Stimulated activated CD4-positive, alpha-beta T cell treated with anti-CD3 and anti-CD28 coated beads, Interleukin-2, amount 100 ng/mL, for 48 hours (primary cell): ENCODE results near the gene TMEM63C.
A peak's percentile ranks its signal among the peaks of the same experiment; 100 is the strongest.

Source experiments
- DNase-seq, 2 donors: peaks; one replicate each; pipeline ENCODE4 v3.0.0-alpha.2; 2020

TMEM63C gene

DNA sequence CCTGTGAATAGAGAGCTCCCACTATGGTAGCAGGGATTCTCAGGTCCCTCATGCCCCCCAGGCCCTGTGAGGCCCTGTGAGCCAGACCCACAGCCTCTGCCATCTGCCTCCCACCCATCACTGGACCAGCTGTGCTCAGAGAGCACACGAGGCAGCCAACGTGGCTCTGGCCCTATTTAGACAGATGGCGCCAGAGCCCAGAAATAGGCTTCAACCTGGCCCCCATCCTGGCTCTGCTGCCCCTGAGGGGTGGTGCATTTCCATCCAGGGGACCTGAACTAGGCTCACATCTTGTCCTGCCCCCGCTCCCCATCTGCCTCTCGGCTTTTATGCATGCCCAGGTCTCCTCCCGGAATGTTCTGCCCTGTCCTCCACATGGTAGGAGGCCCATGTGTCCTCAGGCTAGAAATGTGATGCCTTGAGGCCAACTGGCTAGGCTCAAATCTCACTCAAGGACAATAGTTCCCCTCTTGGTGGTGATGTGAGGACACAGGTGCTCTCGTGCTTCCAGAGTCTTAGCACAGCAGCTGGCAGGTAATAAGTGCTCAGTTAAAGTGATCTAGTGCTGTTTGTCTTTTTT is 18.9 kb downstream of the TMEM63C start:
- DNase-seq: no peak

DNA sequence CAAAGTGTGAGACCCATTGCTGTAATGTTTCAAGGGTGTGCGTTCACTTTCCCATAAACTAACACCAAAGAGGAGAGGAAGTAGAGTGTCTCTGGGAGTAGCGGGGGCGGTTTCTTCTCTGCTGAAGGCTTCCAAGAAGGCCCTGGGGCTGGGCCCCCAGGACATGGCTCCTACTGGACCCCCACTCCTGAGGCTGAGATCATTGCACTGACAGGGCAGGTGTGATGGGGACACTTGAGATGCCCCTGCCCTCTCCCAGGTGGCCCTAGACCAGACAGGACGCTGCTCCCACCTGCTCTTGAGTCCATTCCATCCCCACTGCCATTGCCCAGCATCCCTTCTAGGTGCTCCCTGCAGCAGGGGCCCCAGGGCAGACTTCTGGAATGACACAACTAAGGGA is 20.1 kb downstream of the TMEM63C start:
- DNase-seq: no peak

DNA sequence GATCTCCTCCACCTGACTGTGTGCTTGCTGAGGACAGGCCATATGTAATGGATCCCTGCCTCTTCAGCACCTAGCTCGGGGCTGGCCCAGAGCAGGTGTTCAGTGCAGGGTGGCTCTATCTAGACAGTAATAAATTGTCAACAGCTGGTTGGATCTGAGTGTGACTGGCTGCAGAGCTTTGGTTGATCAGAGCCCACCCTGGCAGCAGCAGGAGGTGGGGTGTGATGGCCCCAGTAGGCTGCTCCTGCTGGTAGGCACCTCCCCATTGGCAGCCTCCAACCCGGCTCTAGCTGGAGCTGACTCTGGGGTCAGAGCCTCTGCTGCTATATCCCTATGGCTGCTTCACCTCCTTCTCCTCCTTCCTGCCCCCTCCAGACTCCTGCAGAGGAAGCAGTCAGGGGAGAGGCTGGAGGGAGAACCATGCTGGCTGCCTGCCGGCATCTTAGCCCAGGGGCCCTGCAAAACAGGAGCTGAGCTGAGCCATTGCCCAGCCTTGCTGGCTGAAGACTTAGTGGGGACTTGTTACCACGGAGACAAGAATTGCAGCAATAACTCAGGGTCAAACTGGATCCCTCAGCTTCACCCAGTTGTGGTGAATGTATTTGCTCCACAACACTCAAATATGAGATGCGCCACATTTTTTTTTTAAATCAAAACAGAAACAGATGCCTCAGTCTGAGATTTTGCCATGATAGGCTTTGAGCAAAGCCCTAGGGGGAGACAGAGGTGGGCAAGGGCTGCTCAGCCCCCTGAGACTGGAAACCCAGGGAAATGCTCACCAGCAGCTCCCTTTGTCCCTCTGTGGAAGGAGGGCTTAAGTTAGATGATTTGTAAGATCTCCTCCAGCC is 22.2 kb downstream of the TMEM63C start:
- no peak for DNase-seq

DNA sequence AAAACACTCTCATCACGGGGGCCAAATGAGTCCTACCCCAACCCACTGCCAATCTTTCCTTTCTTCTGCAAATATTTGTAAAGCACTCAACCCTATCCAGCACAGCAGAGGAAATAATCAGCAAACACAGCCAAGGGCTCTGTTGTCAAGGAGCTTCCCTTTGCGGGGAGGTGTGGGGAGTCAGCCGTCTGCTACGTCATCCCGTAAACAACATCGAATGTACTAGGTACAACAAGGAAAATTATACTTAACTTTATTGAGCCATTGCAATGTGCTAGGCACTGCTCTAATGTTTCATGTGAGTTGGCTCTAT is 22.8 kb downstream of the TMEM63C start:
- no peak for DNase-seq

DNA sequence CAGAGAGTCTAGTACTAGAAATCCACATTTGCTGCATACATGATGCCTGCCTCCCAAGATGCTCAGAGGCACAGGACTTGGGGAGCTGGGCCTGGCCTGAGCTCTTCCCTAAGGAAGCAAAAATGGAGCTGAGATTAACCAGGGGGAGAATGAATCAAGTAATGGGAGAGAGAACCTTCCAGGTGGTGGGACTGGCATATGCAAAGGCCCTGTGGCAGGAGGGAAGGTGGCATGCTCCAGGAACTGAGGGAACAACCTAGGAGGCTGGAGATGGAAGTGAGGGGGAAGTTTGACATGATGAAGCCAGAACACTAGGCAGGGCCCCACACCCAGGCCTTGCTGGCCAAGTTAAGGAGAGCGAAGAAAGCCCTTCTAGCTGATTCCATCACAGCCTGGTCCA is 23.3 kb downstream of the TMEM63C start:
- no peak for DNase-seq

DNA sequence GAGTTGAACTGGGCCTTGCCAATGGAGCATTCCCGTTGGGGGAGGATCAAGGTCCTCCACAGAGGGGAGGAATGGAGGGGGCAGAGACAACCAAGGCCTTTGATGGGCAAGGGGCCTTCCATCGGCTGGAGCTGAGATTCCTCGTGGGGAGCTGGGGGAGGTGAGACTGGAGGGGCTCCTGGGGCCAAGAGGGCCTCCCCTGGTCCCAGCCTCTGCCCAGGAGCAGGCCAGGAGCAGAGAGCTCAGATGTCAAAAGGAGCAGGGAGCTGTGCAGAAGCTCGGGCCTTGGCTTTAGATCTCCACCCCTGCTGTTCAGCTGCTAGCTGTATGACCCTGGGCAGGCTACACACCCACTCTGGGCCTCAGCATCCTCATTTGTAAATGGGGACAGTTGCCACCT is 24.0 kb downstream of the TMEM63C start:
- DNase-seq: no peak

DNA sequence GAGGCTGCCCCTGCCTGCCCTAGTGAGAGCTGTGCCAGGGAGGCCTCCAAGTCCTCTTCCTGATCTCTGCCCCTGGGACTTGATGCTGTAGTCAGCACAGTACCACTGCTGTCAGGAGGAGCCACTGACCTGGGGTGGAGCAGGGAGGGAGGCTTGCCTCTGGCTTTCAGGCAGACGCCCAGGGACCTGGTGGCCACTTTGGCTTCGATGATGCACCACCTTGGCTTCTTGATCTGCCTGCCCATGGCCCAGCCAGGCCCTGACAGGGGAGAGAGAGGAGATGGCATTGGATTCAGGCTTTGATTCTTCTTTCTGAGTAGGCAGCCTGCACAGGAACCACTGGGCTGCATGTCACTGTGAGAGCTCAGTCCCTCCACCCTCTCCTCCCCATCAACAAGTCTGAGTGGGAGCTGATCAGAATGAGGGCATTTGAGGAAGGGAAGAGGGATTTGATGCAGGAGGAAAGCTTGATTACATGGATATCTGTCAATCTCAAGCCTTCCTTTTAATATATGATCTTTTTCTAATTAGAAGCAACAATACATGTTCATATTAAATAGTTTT is 24.7 kb downstream of the TMEM63C start:
- DNase-seq: no peak

DNA sequence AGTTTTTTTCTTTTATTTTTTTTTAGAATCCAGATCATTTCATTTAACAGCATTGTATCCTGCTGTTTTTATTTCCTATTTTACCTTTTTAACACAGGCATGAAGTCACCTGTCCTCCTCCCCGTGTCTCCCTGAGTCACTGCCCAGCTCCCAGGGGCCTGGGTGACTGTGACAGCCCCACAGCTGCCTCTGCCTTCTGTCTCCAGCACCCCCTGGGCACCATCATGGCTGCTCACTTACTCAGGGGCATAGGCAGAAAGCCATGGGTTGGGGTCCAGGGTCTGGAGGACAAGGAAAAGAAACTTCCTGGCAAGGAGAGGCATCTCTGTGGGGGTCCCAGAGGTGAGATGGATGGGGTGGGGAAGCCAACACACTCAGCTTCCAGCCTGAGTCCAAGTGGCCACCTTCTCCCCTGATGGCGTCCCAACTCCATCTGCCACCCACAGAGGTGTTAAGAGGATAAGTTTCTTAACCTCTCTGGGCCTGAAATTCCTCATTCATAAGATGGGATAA is 25.3 kb downstream of the TMEM63C start:
- DNase-seq: no peak

DNA sequence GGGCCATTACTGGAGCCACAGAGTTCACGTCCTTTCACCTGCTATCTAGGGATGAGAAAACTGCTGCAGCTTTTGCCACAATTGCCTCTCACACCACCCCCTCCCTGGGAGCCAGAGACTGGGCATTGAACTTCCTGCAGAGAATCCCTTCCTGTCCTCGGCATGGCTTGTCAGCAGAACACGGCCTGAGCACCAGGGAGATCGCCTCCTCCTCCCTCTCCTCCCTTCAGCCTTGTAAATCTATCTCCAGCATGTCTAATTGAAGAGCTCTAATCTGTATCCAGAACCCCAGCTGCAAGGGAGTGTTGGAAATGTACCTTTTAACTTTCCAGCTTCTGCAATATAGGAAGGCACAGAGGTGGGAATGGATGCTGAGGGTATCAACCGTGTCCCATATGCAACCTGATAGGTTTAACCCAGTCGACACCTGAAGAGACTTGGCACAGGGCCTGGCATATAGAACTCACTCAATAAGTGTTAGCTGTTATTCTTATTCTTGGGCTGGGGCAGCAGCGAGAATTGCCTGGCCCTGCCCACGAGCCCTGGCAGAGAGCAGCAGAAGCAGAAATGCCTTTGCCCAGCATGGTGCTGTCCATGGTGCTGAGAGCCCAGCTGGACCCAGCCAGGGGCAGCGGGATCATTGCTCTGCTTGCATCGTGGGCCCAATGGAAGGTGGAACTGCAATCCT is 26.8 kb downstream of the TMEM63C start:
- peak; percentile 37 to 52 for DNase-seq

DNA sequence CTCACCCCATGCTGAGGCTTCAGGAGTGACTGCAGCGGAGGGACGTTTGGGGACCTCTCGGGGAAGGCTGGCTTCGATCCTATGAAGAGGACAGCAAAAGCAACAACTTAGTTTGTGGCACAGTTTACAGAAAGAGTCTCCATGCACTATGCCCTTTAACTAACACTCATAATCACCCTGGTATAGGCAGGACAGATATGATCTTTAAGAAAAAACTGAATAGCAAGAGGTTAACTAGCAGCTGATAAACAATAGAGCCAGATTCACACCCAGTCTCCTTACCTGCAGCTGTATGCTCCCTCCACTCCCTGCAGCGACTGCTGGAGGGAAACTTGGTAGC is 27.4 kb downstream of the TMEM63C start:
- no peak for DNase-seq

DNA sequence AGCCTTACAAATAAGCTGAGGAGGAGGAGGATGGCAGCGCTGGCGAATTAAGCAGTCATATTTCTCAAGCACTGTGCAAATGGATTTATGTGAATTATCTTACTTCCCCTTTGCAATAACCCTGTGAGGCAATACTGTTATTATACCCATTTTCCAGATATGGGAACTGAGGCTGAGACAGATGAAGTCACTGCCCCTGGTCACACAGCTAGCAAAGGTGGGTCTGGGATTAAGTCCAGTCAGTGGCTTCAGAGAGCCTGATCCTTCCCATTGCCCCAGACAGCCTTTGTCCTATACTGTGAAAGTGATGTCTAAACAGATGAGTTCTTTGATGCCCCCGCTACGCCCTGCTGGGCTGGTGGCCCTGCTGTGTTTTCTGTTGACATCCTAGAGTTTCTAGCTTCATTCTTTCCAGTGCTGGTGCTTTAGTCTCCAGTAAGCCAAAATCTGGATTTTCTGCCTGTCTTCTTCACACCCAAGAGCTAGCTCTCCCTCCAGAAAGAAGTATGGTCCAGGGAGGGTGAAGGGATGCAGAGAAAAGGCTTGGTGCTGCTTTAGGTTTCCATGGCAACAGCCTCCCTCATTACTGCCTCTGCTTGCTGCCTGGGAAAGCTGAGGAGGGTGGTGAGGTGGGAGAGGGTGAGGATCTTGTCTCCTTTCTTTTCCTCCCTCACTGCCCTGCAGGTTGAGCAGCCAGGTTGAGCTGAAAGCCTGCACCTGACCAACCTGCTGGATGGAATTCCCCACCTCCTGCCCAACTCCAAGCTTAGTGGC is 30.7 kb downstream of the TMEM63C start:
- DNase-seq: no peak

DNA sequence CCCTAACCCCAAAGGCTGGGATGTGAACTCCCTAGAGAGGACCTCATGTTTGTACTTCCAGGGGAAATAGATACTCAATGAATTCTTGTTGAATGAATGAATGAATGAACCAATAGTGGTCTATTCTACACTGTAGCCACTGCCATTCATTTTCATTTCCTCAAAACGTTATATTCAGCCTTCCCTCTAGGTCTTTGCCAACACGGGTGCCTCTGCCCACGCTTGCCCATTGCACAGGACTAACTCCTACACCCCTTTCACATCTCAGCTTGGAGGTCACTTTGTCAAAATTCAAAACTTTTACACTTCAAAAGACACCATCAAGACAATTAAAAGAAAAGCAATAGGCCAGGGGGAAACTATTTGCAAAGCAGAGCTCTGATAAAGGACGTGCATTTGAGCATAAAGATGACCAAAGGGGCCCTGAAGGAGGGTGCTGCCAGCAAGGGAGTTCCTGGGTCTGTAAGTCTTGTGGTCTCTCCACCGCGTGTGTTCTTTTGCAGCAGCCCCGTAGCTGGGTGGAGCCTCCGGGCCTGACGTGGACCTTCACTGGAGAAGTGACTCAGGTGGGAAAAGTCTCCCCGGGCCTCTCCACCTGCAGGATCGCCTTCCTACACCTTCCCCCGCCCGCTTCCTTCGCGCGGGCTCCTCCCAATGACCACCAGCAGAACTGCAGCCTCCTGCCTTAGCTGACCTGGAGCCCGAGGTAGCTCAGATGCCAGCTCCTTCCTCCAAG is 31.5 kb downstream of the TMEM63C start:
- peak; percentile 30 to 46 for DNase-seq

DNA sequence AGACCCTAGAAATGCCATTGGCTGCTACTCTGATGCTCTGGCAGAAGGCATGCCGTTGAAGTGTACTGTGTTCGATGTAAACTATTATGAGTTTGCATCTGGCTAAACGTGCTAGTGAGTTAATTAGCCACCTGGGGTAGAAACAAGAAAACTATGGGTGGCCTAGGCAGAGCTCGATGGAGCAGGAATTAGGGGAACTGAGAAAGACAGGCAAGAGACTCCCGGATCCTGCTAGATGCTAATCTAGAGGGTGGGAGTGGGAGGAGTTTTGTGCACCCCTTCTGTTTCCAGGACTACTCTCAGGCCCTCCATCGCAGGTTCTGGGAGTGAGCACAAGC is 32.0 kb downstream of the TMEM63C start:
- DNase-seq: no peak

DNA sequence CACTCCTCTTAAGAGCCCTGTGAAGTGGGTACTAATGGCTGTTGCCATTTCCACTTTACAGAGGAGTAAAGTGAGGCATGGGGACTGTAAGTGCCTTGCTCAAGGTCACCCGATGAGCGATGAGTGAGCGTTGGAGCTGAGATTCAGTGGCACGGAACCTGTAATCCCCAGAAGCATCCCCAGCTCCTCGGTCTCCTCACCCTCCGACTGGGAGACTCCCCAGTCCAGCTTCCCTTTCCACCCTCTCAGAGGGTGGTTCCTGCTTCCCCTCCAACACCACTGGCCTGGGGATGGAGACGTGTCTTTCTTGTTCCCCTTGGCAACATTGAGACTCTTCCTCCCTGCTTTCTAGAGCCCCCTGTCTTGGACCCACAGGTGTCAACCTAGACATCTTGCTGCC is 32.6 kb downstream of the TMEM63C start:
- no peak for DNase-seq

DNA sequence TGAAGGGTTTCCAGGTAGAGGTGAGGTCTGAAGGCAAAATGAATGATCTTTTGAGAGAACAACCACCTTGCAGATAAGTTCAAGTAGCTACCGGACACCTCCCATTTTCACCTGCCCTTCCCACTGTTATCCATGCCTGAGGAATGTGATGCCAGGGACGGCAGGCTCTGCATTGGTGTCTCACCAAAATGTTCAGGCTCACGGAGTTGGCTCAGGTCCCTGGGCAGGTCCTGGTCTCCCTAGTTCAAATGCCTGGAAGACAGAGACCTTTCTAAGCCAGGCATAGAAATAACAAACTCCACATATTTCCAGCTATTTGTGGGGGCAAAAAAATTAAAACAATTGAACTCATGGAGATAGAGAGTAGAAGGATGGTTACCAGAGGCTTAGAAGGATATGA is 36.0 kb downstream of the TMEM63C start:
- DNase-seq: no peak

DNA sequence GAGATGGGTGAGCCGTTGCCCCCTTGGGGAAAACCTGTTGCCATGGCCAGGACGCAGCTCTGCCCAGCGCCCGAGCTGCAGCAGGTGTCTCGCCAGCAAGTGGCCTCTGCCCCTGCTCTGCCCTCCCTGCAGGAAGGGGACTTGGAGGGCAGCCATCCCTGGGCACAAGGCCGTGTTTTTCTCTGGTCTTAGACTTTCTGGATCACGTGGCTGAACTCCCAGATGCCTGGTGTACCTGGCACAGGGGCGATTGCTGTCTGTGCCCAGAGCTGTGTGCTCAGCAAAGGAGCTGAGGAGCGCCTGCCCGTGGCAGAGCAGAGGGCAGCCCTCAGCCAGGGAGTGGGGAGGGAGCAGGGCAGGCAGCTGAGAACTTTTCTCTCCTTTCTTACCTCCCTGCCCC is 38.0 kb downstream of the TMEM63C start:
- DNase-seq: no peak

DNA sequence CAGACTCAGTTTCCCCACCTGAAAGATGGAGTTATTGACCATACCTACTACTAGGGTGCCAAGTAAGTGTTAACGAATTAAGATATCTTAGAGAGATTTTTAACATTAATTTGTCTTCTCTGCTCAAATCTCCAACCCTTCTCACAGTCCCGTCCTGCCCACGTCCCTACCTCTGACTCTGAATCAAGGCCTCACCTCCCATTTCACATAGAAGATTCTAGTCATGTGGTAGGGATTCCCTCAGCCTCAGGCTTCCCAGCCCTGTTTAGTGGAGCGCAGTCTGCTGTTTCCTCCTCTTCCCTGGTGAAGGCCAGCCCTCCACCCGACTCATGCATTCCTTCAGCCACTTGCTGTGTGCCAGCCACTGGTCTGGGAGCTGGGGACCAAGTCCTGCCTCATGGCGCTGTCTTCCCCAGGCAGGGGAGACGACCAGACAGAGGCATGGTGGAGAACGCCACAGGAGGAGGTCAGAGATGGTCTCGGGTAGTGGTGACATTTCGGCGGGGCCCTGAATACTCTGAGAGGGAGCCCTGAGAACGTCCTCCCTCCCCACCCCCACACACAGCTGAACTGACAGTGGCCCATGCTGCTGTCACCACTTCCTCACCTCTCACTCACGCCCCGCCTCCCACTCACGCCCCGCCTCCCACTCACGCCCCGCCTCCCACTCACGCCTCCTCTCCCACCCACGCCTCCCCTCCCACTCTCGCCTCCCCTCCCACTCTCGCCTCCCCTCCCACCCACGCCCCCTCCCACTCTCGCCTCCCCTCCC is 38.8 kb downstream of the TMEM63C start:
- no peak for DNase-seq

DNA sequence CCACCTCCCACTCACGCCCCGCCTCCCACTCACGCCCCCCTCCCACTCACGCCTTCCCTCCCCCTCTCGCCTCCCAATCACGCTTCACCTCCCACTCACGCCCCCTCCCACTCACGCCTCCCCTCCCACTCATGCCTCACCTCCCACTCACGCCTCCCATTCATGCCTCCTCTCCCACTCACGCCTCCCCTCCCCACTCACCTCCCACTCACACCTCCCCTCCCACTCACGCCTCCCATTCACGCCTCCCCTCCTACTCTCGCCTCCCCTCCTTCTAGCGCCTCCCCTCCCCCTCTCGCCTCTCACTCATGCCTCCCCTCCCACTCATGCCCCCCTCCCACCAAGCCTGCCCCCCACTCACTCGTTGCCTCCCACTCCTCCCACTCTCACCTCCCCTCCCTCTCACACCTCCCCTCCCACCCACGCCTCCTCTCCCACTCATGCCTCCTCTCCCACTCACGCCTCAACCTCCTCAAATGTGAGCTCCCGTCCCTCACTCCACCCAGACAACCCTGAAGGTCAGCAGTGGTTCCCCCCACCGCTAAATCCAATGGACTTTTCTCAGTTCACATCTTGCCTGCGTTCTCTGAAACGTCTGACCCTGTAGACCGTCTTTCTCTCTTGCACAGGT is 39.8 kb downstream of the TMEM63C start:
- no peak for DNase-seq

DNA sequence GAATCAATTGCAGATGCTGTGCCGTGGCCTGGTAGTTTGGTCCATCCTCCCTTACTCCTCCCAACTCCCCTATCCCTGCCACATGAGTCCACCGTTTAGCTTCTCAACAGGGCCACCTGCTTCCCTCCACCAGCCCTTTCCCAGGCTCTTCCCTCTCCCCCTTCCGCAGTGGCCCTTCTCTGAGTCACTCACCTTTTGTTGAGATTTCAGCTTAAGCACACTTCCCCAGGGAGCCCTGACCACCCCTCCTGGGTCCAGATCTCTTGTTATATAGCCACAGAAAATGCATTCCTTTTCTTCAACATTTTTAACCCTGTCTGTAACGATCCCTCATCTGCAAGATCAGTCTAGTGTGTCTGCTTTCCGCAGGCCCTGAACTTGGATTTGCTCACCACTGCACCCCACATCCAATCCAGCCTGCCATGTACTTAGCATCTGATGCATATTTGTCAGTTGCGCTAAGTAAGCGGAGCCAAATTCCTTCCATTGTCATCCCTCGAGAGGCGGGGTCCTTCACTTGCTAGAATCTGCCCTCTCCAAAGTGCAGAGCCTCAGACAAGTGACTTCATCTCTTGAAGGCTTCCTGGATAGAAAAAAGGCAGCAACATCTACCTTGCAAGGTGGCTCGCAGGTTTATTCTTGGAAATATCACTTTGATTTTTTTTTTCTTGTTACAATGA is 41.1 kb downstream of the TMEM63C start:
- DNase-seq: no peak

DNA sequence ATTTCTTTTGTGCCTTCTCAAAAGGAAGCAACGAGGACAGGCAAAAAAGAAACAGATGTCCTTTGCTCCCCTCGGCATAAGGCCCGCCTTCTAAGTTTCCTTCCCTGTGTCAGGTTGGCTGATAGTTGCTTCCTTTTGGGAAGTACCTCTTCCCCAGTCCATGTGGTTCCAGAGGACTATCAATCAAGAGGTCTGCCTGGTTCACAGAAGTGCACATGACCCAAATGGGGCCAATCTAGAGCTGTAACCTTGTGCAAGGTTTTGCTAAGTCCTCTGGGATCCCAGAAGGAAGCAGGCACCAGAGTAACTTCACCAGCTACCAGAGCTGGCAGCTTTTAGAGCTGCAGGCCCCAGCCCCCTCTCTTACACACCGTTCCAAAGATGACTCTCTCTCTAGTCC is 42.6 kb downstream of the TMEM63C start:
- DNase-seq: no peak

DNA sequence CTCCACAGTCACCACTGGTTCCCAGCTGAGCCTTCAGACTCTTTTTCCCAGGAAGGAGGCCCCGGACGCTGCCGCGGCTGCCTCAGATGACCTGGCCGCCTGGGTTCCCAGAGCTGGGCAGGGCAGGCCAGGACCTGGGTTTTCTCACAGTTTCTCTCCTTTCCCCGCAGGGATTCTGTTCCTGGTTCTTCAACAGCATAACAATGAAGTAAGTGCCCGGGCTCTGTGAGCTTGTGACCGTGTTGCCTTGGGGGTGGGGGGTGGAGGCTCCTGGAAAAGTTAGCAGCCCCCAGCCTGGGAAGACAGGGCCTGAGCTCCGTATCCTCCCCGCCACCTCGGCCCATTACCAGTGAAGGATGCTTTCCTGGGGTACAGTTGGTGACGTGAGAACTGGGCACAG is 43.7 kb downstream of the TMEM63C start:
- no peak for DNase-seq
